ENCODE measurements around the gene ZNF496. TPM values are rescaled to one million over a fixed set of nuclear protein-coding genes. Genes with fewer than 3 reads are reported as not detected.

ZNF496 gene
- total and polyA plus RNA-seq, 2 of the 13 experiments (the other 11 are each of a cell fraction or from before 2014, with no cell fraction given): 14.8 to 18.6 TPM

GRCh38 chr1:247329097-247329617, 2.5 kb downstream of the ZNF496 start:
- H2AFZ ChIP-seq (ENCODE audit: low read length): no peak overlapping the region
- DNase-seq (ENCODE audit: low spot score) (no peak), ATAC-seq (no peak), FAIRE-seq (no peak)
- H3K27me3 ChIP-seq (ENCODE audit: control insufficient read depth in 1 of 2, insufficient read depth in 2 of 2, low read length in 2 of 2): no peaks in the 10 kb centered on the region; a peak in 1 of 5 replicates
- no peak for TF ChIP-seq EHMT2 (IDR thresholded peaks at IDR 0.05; ENCODE audit: borderline replicate concordance, low read depth, low read length)
- no peak for TF ChIP-seq ZNF674 (CRISPR knock-in tag; IDR thresholded peaks at IDR 0.05; ENCODE audit: low read depth)
- TF ChIP-seq, protein P1, sequence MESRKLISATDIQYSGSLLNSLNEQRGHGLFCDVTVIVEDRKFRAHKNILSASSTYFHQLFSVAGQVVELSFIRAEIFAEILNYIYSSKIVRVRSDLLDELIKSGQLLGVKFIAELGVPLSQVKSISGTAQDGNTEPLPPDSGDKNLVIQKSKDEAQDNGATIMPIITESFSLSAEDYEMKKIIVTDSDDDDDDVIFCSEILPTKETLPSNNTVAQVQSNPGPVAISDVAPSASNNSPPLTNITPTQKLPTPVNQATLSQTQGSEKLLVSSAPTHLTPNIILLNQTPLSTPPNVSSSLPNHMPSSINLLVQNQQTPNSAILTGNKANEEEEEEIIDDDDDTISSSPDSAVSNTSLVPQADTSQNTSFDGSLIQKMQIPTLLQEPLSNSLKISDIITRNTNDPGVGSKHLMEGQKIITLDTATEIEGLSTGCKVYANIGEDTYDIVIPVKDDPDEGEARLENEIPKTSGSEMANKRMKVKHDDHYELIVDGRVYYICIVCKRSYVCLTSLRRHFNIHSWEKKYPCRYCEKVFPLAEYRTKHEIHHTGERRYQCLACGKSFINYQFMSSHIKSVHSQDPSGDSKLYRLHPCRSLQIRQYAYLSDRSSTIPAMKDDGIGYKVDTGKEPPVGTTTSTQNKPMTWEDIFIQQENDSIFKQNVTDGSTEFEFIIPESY (CRISPR knock-in tag; IDR thresholded peaks at IDR 0.05): peak; percentile 82
- TF ChIP-seq ZSCAN9 (CRISPR knock-in tag; IDR thresholded peaks at IDR 0.05; ENCODE audit: borderline replicate concordance): no peak
- TF ChIP-seq ZNF224 (CRISPR knock-in tag; IDR thresholded peaks at IDR 0.05): no peak
- TF ChIP-seq RXRA (CRISPR knock-in tag; IDR thresholded peaks at IDR 0.05): no peak
- H3K27ac ChIP-seq (ENCODE audit: extremely low read length, insufficient read depth, low read length): no peak overlapping the region
- peaks cover 14% of the 10 kb centered on the region for H3K79me2 ChIP-seq (ENCODE audit: insufficient read depth, low read length)
- no peak overlapping the region for H3K4me3 ChIP-seq (replicated peaks in 1 of 3; ENCODE audit: insufficient read depth in 1 of 3, low read depth in 2 of 3, low read length in 3 of 3)
- ChIA-PET POLR2A (no interaction called here), CTCF (ENCODE audit: low intra/inter-chr PET ratio, low total read pairs) (no interaction called here)
- intact Hi-C loops (cut with micrococcal nuclease; ENCODE audit: unreplicated experiment) (no loop called here), in situ Hi-C loops (cut with HindIII; ENCODE audit: extremely low pct_ligation_motif_present, low pct_unique_long_range_greater_than_20kb) (no loop called here)
- no peaks in the 10 kb centered on the region for H4K20me1 ChIP-seq (ENCODE audit: insufficient read depth, low read length)
- BruUV-seq (replicated peaks): no TSS peak
- no peak overlapping the region for H3K4me2 ChIP-seq (ENCODE audit: low read depth, low read length)
- H3K9ac ChIP-seq (ENCODE audit: insufficient read depth, low read depth, low read length): no peak overlapping the region
- 94% methylated on average over 24 of the region's 24 CpGs for WGBS (ENCODE audit: low lambda C conversion rate)
- H3K4me1 ChIP-seq (ENCODE audit: insufficient read depth, low read length): peaks cover 45% of the 10 kb centered on the region
- no peaks in the 10 kb centered on the region for H3K9me3 ChIP-seq (ENCODE audit: low read length)
- peaks cover 10 to 23% of the 10 kb centered on the region in 2 experiments for H3K36me3 ChIP-seq (replicated peaks in 1 of 2; ENCODE audit: control insufficient read depth in 1 of 2, insufficient read depth in 2 of 2, low read length in 2 of 2)

DNA sequence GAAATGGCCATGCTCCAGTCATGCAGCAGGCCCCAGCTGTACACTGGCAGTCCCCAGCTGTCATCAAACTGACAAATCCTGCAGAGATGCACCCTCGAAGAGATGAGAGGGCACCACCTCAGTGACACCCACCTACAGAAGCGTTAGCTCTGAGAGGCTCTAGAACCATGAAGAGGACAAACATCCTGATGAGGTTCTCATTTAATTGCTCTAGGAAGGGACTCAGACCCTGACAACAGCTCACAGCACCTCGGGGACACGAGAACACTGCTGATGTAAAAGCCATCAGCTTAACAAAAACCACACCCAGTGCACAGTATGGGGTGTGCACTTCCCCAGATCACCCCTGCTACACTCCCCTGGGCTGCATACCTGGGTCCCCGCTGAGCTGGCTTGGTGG, 3.4 kb downstream of the ZNF496 start:
- H2AFZ ChIP-seq (ENCODE audit: low read length): no peak overlapping the region
- H3K4me1 ChIP-seq (ENCODE audit: insufficient read depth, low read length): peaks cover 42% of the 10 kb centered on the region
- no peaks in the 10 kb centered on the region; a peak in 1 of 5 replicates for H3K27me3 ChIP-seq (ENCODE audit: control insufficient read depth in 1 of 2, insufficient read depth in 2 of 2, low read length in 2 of 2)
- no peaks in the 10 kb centered on the region for H3K9me3 ChIP-seq (ENCODE audit: low read length)
- WGBS (ENCODE audit: low lambda C conversion rate): 94% methylated on average over 2 of the region's 5 CpGs
- ChIA-PET POLR2A (no interaction called here), CTCF (ENCODE audit: low intra/inter-chr PET ratio, low total read pairs) (no interaction called here)
- no peak overlapping the region for H3K9ac ChIP-seq (ENCODE audit: insufficient read depth, low read depth, low read length)
- H3K4me2 ChIP-seq (ENCODE audit: low read depth, low read length): no peak overlapping the region
- H3K36me3 ChIP-seq (replicated peaks in 1 of 2; ENCODE audit: control insufficient read depth in 1 of 2, insufficient read depth in 2 of 2, low read length in 2 of 2): peaks cover 11 to 23% of the 10 kb centered on the region in 2 experiments
- in situ Hi-C loops (cut with HindIII; ENCODE audit: extremely low pct_ligation_motif_present, low pct_unique_long_range_greater_than_20kb): no loop called here
- ATAC-seq (no peak), DNase-seq (ENCODE audit: low spot score) (no peak), FAIRE-seq (no peak)
- no TSS peak for BruUV-seq (replicated peaks)
- H3K79me2 ChIP-seq (ENCODE audit: insufficient read depth, low read length): peaks cover 12% of the 10 kb centered on the region
- H4K20me1 ChIP-seq (ENCODE audit: insufficient read depth, low read length): no peaks in the 10 kb centered on the region
- intact Hi-C loops (cut with micrococcal nuclease; ENCODE audit: unreplicated experiment): no loop called here
- TF ChIP-seq SALL2 (CRISPR knock-in tag; IDR thresholded peaks at IDR 0.05) (no peak), CBX2 (IDR thresholded peaks at IDR 0.05; ENCODE audit: low read depth, low read length) (no peak), CBX2 (CRISPR knock-in tag; IDR thresholded peaks at IDR 0.05; ENCODE audit: low read depth) (no peak), HNRNPH1 (optimal IDR thresholded peaks at IDR 0.05; ENCODE audit: low read depth, low read length) (no peak), KLF9 (CRISPR knock-in tag; IDR thresholded peaks at IDR 0.05; ENCODE audit: low read depth) (no peak), SOX13 (IDR thresholded peaks at IDR 0.05) (no peak), SOX13 (CRISPR knock-in tag; conservative IDR thresholded peaks at IDR 0.05 in 1 of 2, IDR thresholded peaks at IDR 0.05 in 1 of 2) (no peak), HOXA3 (CRISPR knock-in tag; IDR thresholded peaks at IDR 0.05) (no peak), ZNF432 (CRISPR knock-in tag; IDR thresholded peaks at IDR 0.05; ENCODE audit: borderline replicate concordance) (no peak), KLF13 (CRISPR knock-in tag; IDR thresholded peaks at IDR 0.05) (no peak)
- TF ChIP-seq, protein P2, sequence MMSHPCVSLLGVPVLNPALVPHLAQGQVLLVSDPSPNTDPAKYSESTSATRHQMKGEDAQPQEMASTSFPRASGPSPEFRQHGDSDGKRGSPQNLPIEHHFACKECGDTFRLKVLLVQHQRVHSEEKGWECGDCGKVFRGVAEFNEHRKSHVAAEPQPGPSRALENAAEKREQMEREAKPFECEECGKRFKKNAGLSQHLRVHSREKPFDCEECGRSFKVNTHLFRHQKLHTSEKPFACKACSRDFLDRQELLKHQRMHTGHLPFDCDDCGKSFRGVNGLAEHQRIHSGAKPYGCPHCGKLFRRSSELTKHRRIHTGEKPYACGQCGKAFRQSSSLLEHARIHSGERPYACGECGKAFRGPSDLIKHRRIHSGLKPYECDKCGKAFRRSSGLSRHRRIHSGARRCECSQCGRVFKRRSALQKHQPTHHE (CRISPR knock-in tag; IDR thresholded peaks at IDR 0.05; ENCODE audit: borderline replicate concordance): no peak
- H3K4me3 ChIP-seq (replicated peaks in 1 of 3; ENCODE audit: insufficient read depth in 1 of 3, low read depth in 2 of 3, low read length in 3 of 3): no peak overlapping the region
- no peak overlapping the region for H3K27ac ChIP-seq (ENCODE audit: extremely low read length, insufficient read depth, low read length)
